ENCODE measurements around the gene ANTKMT. TPM values are rescaled to one million over a fixed set of nuclear protein-coding genes. Genes with fewer than 3 reads are reported as not detected.

Gene ANTKMT
- total RNA-seq, 1 donor from 2014 or later: 22.6 TPM

DNA sequence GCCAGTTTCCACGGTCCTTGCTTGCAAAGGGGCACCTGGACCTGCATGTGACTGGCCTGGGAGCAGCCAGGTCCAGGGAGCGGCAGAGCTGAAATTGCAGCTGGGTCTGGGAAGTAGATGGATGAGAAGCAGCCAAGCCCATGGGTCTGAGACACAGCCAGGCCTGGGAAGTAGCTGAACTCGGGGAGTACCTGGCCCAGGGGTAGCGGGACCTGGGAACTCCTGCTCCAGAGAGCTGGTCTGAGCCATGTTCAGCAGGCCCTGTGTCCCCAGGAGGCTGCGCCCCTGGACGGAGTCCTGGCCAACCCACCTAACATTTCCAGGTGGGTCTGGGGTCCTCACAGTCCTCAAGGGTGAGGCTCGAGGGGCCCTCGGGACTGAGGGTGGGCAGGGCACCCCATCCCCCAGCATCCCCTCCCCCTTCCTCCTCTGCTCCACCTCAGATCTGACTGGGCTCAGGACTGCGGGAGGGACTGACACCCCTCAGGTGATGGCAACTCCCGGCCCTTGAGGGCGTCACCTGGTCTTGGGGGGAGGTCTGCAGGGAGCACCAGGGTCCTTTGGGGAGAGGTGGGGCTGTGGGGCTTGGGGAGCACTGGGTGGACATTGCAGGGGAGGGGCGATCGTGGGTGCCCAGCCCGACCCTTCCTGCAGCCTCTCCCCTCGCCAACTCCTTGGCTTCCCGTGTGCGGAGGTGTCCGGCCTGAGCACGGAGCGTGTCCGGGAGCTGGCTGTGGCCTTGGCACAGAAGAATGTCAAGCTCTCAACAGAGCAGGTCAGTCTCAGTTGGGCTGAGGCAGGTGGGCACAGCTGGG lies 42.6 kb downstream of the ANTKMT start:
- TF ChIP-seq, protein P1, sequence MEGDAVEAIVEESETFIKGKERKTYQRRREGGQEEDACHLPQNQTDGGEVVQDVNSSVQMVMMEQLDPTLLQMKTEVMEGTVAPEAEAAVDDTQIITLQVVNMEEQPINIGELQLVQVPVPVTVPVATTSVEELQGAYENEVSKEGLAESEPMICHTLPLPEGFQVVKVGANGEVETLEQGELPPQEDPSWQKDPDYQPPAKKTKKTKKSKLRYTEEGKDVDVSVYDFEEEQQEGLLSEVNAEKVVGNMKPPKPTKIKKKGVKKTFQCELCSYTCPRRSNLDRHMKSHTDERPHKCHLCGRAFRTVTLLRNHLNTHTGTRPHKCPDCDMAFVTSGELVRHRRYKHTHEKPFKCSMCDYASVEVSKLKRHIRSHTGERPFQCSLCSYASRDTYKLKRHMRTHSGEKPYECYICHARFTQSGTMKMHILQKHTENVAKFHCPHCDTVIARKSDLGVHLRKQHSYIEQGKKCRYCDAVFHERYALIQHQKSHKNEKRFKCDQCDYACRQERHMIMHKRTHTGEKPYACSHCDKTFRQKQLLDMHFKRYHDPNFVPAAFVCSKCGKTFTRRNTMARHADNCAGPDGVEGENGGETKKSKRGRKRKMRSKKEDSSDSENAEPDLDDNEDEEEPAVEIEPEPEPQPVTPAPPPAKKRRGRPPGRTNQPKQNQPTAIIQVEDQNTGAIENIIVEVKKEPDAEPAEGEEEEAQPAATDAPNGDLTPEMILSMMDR (IDR thresholded peaks at IDR 0.05; ENCODE audit: insufficient read depth, low read depth, low read length): no peak
- TF ChIP-seq EZH2 (IDR thresholded peaks at IDR 0.05; ENCODE audit: insufficient read depth, low read length): no peak
- peaks cover 6% of the 10 kb centered on the region for H3K27me3 Mint-ChIP-seq (ENCODE audit: low read depth, unreplicated experiment)
- H3K27ac Mint-ChIP-seq (ENCODE audit: unreplicated experiment): no peak overlapping the region
- no peak for DNase-seq (ENCODE audit: low read depth)
- Histone ChIP-seq H2AFZ (ENCODE audit: low read depth, low read length) (no peak overlapping the region), H3K79me2 (ENCODE audit: insufficient read depth, low read length) (no peaks in the 10 kb centered on the region), H3K9ac (ENCODE audit: low read length) (no peak overlapping the region), H4K20me1 (ENCODE audit: insufficient read depth, low read length) (no peaks in the 10 kb centered on the region), H3K4me1 (ENCODE audit: insufficient read depth, low read length) (peaks cover 7% of the 10 kb centered on the region), H3K4me2 (ENCODE audit: low read length) (no peak overlapping the region), H3K27me3 (ENCODE audit: insufficient read depth, low read length) (no peaks in the 10 kb centered on the region), H3K9me3 (ENCODE audit: insufficient read depth, low read depth, low read length) (no peaks in the 10 kb centered on the region), H3K27ac (ENCODE audit: low read depth, low read length) (no peak overlapping the region), H3K4me3 (ENCODE audit: insufficient read depth, low read depth, low read length) (no peak overlapping the region), H3K36me3 (ENCODE audit: insufficient read depth, low read length) (no peaks in the 10 kb centered on the region)
- H3K4me3 Mint-ChIP-seq (ENCODE audit: unreplicated experiment): no peak overlapping the region
- H3K4me1 Mint-ChIP-seq (ENCODE audit: low read depth, unreplicated experiment): no peaks in the 10 kb centered on the region
- no peak for FAIRE-seq
- peaks cover 3% of the 10 kb centered on the region for H3K36me3 Mint-ChIP-seq (ENCODE audit: low read depth, unreplicated experiment)
- H3K9me3 Mint-ChIP-seq (ENCODE audit: unreplicated experiment): no peaks in the 10 kb centered on the region

DNA sequence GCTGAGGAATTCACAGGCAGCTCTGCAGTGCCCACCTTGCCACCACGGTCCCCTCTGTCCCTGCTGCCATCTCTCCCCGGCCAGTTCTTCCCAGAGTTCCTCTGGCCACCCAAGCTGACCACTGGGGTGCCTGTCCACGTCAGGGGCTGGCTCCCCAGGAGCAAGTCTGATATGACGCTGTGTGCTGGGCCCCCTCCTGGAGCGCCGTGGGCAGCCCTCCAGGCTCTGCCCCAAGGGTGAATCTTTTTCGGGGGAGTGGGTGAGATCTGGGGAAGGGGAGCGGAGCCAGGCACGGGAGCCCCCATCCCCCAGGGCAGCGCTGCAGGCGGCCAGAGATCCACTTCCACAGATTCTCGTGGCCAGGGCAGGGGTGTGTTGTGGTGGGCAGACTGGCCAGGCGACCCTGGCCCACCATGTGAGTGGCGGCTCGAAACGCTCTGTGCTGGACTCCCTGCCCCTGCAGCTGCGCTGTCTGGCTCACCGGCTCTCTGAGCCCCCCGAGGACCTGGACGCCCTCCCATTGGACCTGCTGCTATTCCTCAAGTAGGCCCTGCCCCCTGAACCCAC lies 43.3 kb downstream of the ANTKMT start:
- Histone ChIP-seq H3K4me1 (ENCODE audit: insufficient read depth, low read length) (peaks cover 7% of the 10 kb centered on the region), H3K36me3 (ENCODE audit: insufficient read depth, low read length) (no peaks in the 10 kb centered on the region), H3K4me2 (ENCODE audit: low read length) (no peak overlapping the region), H3K27ac (ENCODE audit: low read depth, low read length) (no peak overlapping the region), H3K79me2 (ENCODE audit: insufficient read depth, low read length) (no peaks in the 10 kb centered on the region), H3K9me3 (ENCODE audit: insufficient read depth, low read depth, low read length) (no peaks in the 10 kb centered on the region), H3K9ac (ENCODE audit: low read length) (no peak overlapping the region), H3K27me3 (ENCODE audit: insufficient read depth, low read length) (no peaks in the 10 kb centered on the region), H4K20me1 (ENCODE audit: insufficient read depth, low read length) (no peaks in the 10 kb centered on the region), H2AFZ (ENCODE audit: low read depth, low read length) (no peak overlapping the region), H3K4me3 (ENCODE audit: insufficient read depth, low read depth, low read length) (no peak overlapping the region)
- DNase-seq (ENCODE audit: low read depth) (no peak), FAIRE-seq (no peak)
- H3K4me3 Mint-ChIP-seq (ENCODE audit: unreplicated experiment): no peak overlapping the region
- no peak overlapping the region for H3K27ac Mint-ChIP-seq (ENCODE audit: unreplicated experiment)
- TF ChIP-seq EZH2 (IDR thresholded peaks at IDR 0.05; ENCODE audit: insufficient read depth, low read length): no peak
- TF ChIP-seq, protein P1 (IDR thresholded peaks at IDR 0.05; ENCODE audit: insufficient read depth, low read depth, low read length): no peak
- H3K36me3 Mint-ChIP-seq (ENCODE audit: low read depth, unreplicated experiment): peaks cover 3% of the 10 kb centered on the region
- no peaks in the 10 kb centered on the region for H3K4me1 Mint-ChIP-seq (ENCODE audit: low read depth, unreplicated experiment)
- H3K9me3 Mint-ChIP-seq (ENCODE audit: unreplicated experiment): no peaks in the 10 kb centered on the region
- H3K27me3 Mint-ChIP-seq (ENCODE audit: low read depth, unreplicated experiment): peaks cover 6% of the 10 kb centered on the region

Measured in astrocyte (in vitro differentiated cells and primary cell).